HG02870 (cell line): ENCODE results near the gene TIMM23B.
"Not testable (repeated sequence)": the region's sequence is repeated elsewhere in the genome, so short reads cannot be mapped to it uniquely, and the experiment has no call there.

Experiments
- ATAC-seq: cut with Tn5 transposase; IDR thresholded peaks from one replicate; pipeline ENCODE4 v1.9.1; 2021; ENCODE audit warnings: mild to moderate bottlenecking, moderate library complexity; ENCODE audit not compliant: unreplicated experiment

TIMM23B gene

GRCh38 chr10:49941447-49942338 is at the start of gene TIMM23B, which contains the start of gene PARG:
TIMM23B (plus strand) TSS chr10:49942053; CDS start chr10:49942195, 142 bp downstream.
PARG (minus strand) TSS chr10:49942027; CDS start chr10:49941725, 302 bp downstream.
- peak; percentile 61 for ATAC-seq

- ATAC-seq, result not testable (repeated sequence)
Measured at GRCh38 chr10:49899999-49900398, 41.9 kb upstream of the TIMM23B start.

- not testable (repeated sequence) for ATAC-seq
Measured at GRCh38 chr10:49900406-49900805, 41.4 kb upstream of the TIMM23B start.

GRCh38 chr10:49903829-49904228 is 38.0 kb upstream of the TIMM23B start:
- ATAC-seq, result not testable (repeated sequence)

GRCh38 chr10:49908290-49909080 is 33.4 kb upstream of the TIMM23B start:
- not testable (repeated sequence) for ATAC-seq

- ATAC-seq, result not testable (repeated sequence)
Measured at GRCh38 chr10:49910295-49910694, 31.6 kb upstream of the TIMM23B start.

- not testable (repeated sequence) for ATAC-seq
Measured at GRCh38 chr10:49916451-49916850, 25.4 kb upstream of the TIMM23B start.

- not testable (repeated sequence) for ATAC-seq
Measured at GRCh38 chr10:49917927-49918326, 23.9 kb upstream of the TIMM23B start.

GRCh38 chr10:49922041-49922440 is 19.8 kb upstream of the TIMM23B start:
- not testable (repeated sequence) for ATAC-seq

- not testable (repeated sequence) for ATAC-seq
Measured at GRCh38 chr10:49923572-49923971, 18.3 kb upstream of the TIMM23B start.

- not testable (repeated sequence) for ATAC-seq
Measured at GRCh38 chr10:49931276-49931675, 10.6 kb upstream of the TIMM23B start.

- not testable (repeated sequence) for ATAC-seq
Measured at GRCh38 chr10:49931959-49932728, 9.7 kb upstream of the TIMM23B start.

- peak; percentile 7 for ATAC-seq
Measured at GRCh38 chr10:49942339-49942705, 469 bp downstream of the TIMM23B start.

GRCh38 chr10:49943607-49944006 is 1.8 kb downstream of the TIMM23B start:
- not testable (repeated sequence) for ATAC-seq

GRCh38 chr10:49948142-49948541 is 6.3 kb downstream of the TIMM23B start:
- ATAC-seq, result peak; percentile 97

GRCh38 chr10:49948737-49949136 is 6.9 kb downstream of the TIMM23B start:
- ATAC-seq, result not testable (repeated sequence)

GRCh38 chr10:49952006-49952405 is 10.2 kb downstream of the TIMM23B start:
- not testable (repeated sequence) for ATAC-seq

- not testable (repeated sequence) for ATAC-seq
Measured at GRCh38 chr10:49953122-49953521, 11.3 kb downstream of the TIMM23B start.

GRCh38 chr10:49970331-49970857 is 28.5 kb downstream of the TIMM23B start:
- ATAC-seq, result not testable (repeated sequence)

GRCh38 chr10:49971466-49971865 is 29.6 kb downstream of the TIMM23B start:
- ATAC-seq, result not testable (repeated sequence)
